Activated CD8-positive, alpha-beta memory T cell treated with anti-CD3 and anti-CD28 coated beads, Interleukin-2, amount 10 ng/mL, durations not matched to agents 7 days and 5 days (primary cell): ENCODE measurements around the gene CABLES2. TPM values are rescaled to one million over a fixed set of nuclear protein-coding genes. Genes with fewer than 3 reads are reported as not detected.

Experiments used
- ATAC-seq: fragments of 150-1000 bp; cut with Tn5 transposase; one replicate; pipeline ENCODE4 v1.10.0; 2021; ENCODE audit warnings: moderate library complexity
- CTCF ChIA-PET: fragments of 350-600 bp; sonication (Branson Sonifier 250); formaldehyde crosslinking; loops from one replicate; lab custom pipeline; 2021; ENCODE audit warnings: antibody characterized with exemption; lab: Charles Lee
- DNase-seq: peaks from one replicate; pipeline ENCODE4 v3.0.0-alpha.2; 2020
- H3K27ac Mint-ChIP-seq: one replicate; pipeline ENCODE4 v1.8.0; 2021; ENCODE audit warnings: mild to moderate bottlenecking, mixed read lengths
- H3K27me3 Mint-ChIP-seq: one replicate; pipeline ENCODE4 v1.8.0; 2021; ENCODE audit warnings: mixed read lengths
- H3K36me3 Mint-ChIP-seq: one replicate; pipeline ENCODE4 v1.8.0; 2021; ENCODE audit warnings: mild to moderate bottlenecking, mixed read lengths
- H3K4me1 Mint-ChIP-seq: one replicate; pipeline ENCODE4 v1.8.0; 2021; ENCODE audit warnings: mixed read lengths
- H3K4me3 Mint-ChIP-seq: one replicate; pipeline ENCODE4 v1.8.0; 2021; ENCODE audit warnings: mild to moderate bottlenecking, moderate library complexity, mixed read lengths
- H3K9me3 Mint-ChIP-seq: one replicate; pipeline ENCODE4 v1.8.0; 2022; ENCODE audit warnings: low read depth, mixed read lengths
- total RNA-seq, 2 experiments: library from RNA; stranded (reverse); gene quantifications; one replicate each; pipeline ENCODE4 v1.2.3, GENCODE V29; 2021

Gene CABLES2
- total RNA-seq, 2 experiments from 2014 or later = 15.6 to 16.5 TPM

- Mint-ChIP-seq H3K4me1 (peaks cover 29% of the 10 kb centered on the region), H3K4me3 (no peak overlapping the region), H3K27me3 (no peaks in the 10 kb centered on the region), H3K27ac (no peak overlapping the region), H3K9me3 (no peaks in the 10 kb centered on the region), H3K36me3 (peaks cover 26% of the 10 kb centered on the region)
- ATAC-seq (no peak), DNase-seq (no peak)
- CTCF ChIA-PET = interaction anchor here (1.4 kb wide), 1 partner anchor 8 kb away, joined by 4 read pairs; no protein-coding TSS in a partner anchor
Measured at GRCh38 chr20:62390317-62391164, 16.5 kb downstream of the CABLES2 start.

GRCh38 chr20:62389601-62390087 is 17.4 kb downstream of the CABLES2 start:
- H3K4me3 Mint-ChIP-seq = no peak overlapping the region
- H3K4me1 Mint-ChIP-seq = peaks cover 36% of the 10 kb centered on the region
- CTCF ChIA-PET = no interaction called here
- no peaks in the 10 kb centered on the region for H3K9me3 Mint-ChIP-seq
- ATAC-seq (no peak), DNase-seq (no peak)
- no peaks in the 10 kb centered on the region for H3K27me3 Mint-ChIP-seq
- H3K27ac Mint-ChIP-seq = no peak overlapping the region
- peaks cover 26% of the 10 kb centered on the region for H3K36me3 Mint-ChIP-seq

GRCh38 chr20:62388839-62389600 is 18.1 kb downstream of the CABLES2 start:
- DNase-seq (no peak), ATAC-seq (no peak)
- Mint-ChIP-seq H3K36me3 (peaks cover 26% of the 10 kb centered on the region), H3K4me1 (peaks cover 40% of the 10 kb centered on the region), H3K27ac (peak overlapping the region; percentile 9), H3K9me3 (no peaks in the 10 kb centered on the region), H3K27me3 (no peaks in the 10 kb centered on the region), H3K4me3 (peak overlapping the region; percentile 92)
- CTCF ChIA-PET = no interaction called here

- Mint-ChIP-seq H3K27me3 (no peaks in the 10 kb centered on the region), H3K4me3 (peak overlapping the region; percentile 92), H3K27ac (peak overlapping the region; percentile 92), H3K36me3 (peaks cover 26% of the 10 kb centered on the region), H3K4me1 (peaks cover 44% of the 10 kb centered on the region), H3K9me3 (no peaks in the 10 kb centered on the region)
- CTCF ChIA-PET = interaction anchor here (0.7 to 2.0 kb wide), 3 partner anchors 85 to 827 kb away, joined by 3 to 11 read pairs (median 3); partner anchors contain the start of gene ADRM1
- DNase-seq (no peak), ATAC-seq (no peak)
Measured at GRCh38 chr20:62387933-62388635, 19.0 kb downstream of the CABLES2 start.

- Mint-ChIP-seq H3K9me3 (no peaks in the 10 kb centered on the region), H3K36me3 (peaks cover 28% of the 10 kb centered on the region), H3K4me3 (peak overlapping the region; percentile 92), H3K27ac (peak overlapping the region; percentile 92), H3K4me1 (peaks cover 48% of the 10 kb centered on the region), H3K27me3 (no peaks in the 10 kb centered on the region)
- CTCF ChIA-PET = interaction anchor here (0.7 to 2.0 kb wide), 4 partner anchors 85 to 836 kb away, joined by 3 to 11 read pairs (median 3); partner anchors contain the start of gene ADRM1
- no peak for ATAC-seq
- peak; percentile 52 for DNase-seq
Measured at GRCh38 chr20:62387219-62387913, 19.7 kb downstream of the CABLES2 start.

- CTCF ChIA-PET = interaction anchor here (0.8 to 2.0 kb wide), 5 partner anchors 19 to 837 kb away, joined by 3 to 11 read pairs (median 3); partner anchors contain the start of genes ADRM1 and LAMA5
- Mint-ChIP-seq H3K27me3 (no peaks in the 10 kb centered on the region), H3K36me3 (peaks cover 33% of the 10 kb centered on the region), H3K4me1 (peaks cover 51% of the 10 kb centered on the region), H3K9me3 (peaks cover 4% of the 10 kb centered on the region), H3K27ac (peak within 1 kb of the TSS; percentile 92), H3K4me3 (peak within 1 kb of the TSS; percentile 92)
- DNase-seq (peak; percentile 95), ATAC-seq (peak; percentile 94)
Measured at GRCh38 chr20:62386383-62387218, 20.5 kb downstream of the CABLES2 start, which contains the start of gene RPS21. Gene RPS21, plus strand, starts transcription at chr20:62387103. Its CDS starts 236 bp downstream, at chr20:62387339.

- H3K36me3 Mint-ChIP-seq = peaks cover 10% of the 10 kb centered on the region
- peak overlapping the region; percentile 22 for H3K27ac Mint-ChIP-seq
- no peaks in the 10 kb centered on the region for H3K27me3 Mint-ChIP-seq
- ATAC-seq (peak; percentile 58), DNase-seq (peak; percentile 84)
- H3K4me3 Mint-ChIP-seq = no peak overlapping the region
- peaks cover 28% of the 10 kb centered on the region for H3K4me1 Mint-ChIP-seq
- CTCF ChIA-PET = interaction anchor here (1.0 to 1.5 kb wide), 10 partner anchors 8 to 372 kb away, joined by 3 to 11 read pairs (median 6); partner anchors contain the start of gene ADRM1
- peaks cover 4% of the 10 kb centered on the region for H3K9me3 Mint-ChIP-seq
Measured at GRCh38 chr20:62382306-62383198, 24.5 kb downstream of the CABLES2 start.

- Mint-ChIP-seq H3K4me1 (peaks cover 26% of the 10 kb centered on the region), H3K9me3 (peaks cover 4% of the 10 kb centered on the region), H3K4me3 (no peak overlapping the region), H3K27ac (no peak overlapping the region), H3K27me3 (no peaks in the 10 kb centered on the region), H3K36me3 (peaks cover 7% of the 10 kb centered on the region)
- CTCF ChIA-PET = interaction anchor here (1.1 to 1.4 kb wide), 2 partner anchors 17 to 29 kb away, joined by 3 to 8 read pairs; no protein-coding TSS in a partner anchor
- DNase-seq = no peak
- no peak for ATAC-seq
Measured at GRCh38 chr20:62381842-62382241, 25.2 kb downstream of the CABLES2 start.

GRCh38 chr20:62381202-62381797 is 25.8 kb downstream of the CABLES2 start:
- no peak for DNase-seq
- no peaks in the 10 kb centered on the region for H3K27me3 Mint-ChIP-seq
- H3K4me1 Mint-ChIP-seq = peaks cover 26% of the 10 kb centered on the region
- H3K36me3 Mint-ChIP-seq = peaks cover 7% of the 10 kb centered on the region
- CTCF ChIA-PET = interaction anchor here (1.1 to 1.4 kb wide), 2 partner anchors 16 to 29 kb away, joined by 3 to 8 read pairs; no protein-coding TSS in a partner anchor
- ATAC-seq = no peak
- no peak overlapping the region for H3K27ac Mint-ChIP-seq
- no peak overlapping the region for H3K4me3 Mint-ChIP-seq
- peaks cover 4% of the 10 kb centered on the region for H3K9me3 Mint-ChIP-seq

- peaks cover 7% of the 10 kb centered on the region for H3K4me1 Mint-ChIP-seq
- DNase-seq (no peak), ATAC-seq (no peak)
- CTCF ChIA-PET = no interaction called here
- no peaks in the 10 kb centered on the region for H3K27me3 Mint-ChIP-seq
- no peak overlapping the region for H3K4me3 Mint-ChIP-seq
- no peak overlapping the region for H3K27ac Mint-ChIP-seq
- peaks cover 7% of the 10 kb centered on the region for H3K36me3 Mint-ChIP-seq
- H3K9me3 Mint-ChIP-seq = peaks cover 4% of the 10 kb centered on the region
Measured at GRCh38 chr20:62378215-62378614, 28.9 kb downstream of the CABLES2 start.
